GM19099 (cell line): ENCODE data around the gene SLC17A1.

Experiments
- POLR2A ChIP-seq: IDR thresholded peaks from 3 replicates; pipeline ENCODE4 v1.6.1; 2011; ENCODE audit warnings: low read depth; ENCODE audit not compliant: insufficient read length; ENCODE audit errors: extremely low read depth

The SLC17A1 gene

DNA sequence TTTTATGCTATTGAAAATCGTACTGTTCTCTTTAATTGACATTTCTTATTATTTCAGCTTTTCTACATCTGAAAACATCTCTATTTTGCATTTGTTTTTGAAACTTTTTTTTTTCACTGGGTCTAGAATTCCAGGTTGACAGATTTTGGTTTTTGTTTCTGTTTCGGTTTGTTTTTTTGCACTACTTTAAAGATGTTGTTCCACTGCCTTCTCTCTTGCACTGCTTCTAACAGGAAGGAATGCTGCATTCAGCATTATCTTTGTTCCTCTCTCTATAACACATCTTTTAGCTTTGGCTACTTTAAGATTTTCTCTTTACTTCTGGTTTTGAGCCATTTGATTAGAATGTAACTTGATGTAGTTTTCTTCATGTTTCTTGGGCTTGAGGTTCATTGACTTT is 20.1 kb upstream of the SLC17A1 start:
- TF ChIP-seq POLR2A, result no peak

DNA sequence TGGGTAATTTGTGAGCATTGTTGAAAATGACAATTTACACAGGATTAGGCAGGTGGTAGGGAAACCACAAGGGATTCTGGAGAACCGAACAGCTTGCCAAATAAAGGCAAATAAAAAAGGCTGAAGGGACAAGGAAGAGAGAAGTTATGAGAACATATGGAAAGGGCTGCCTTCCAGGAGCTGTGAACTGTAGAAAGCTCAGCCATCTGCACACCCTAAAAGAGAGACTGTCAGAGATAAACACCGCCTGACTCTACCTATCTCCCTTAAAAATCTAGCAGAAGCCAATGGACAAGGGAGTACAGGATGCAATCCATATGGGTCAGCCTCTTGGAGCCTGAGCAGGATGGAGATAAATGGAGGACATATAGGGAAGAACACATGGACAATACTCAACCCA is 12.7 kb upstream of the SLC17A1 start:
- no peak for TF ChIP-seq POLR2A

DNA sequence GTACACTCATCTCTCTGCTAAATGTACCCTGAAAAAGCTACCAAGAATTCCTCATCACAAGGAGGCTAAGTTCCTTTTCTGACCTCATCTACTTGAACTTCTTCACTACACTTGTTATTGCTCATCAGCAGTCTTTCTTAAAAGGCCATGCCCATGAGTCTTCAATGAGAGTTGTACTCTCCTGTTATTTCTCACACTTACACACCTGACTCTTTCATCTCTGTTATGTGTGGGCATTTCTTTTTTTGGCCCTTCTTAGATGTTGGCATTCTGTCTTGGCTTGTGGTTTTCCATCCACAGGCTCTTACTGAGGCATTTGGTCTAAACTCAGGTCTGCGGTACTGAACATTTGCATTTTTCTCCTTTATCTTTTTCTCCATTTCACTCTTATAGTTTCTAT is 10.7 kb upstream of the SLC17A1 start:
- TF ChIP-seq POLR2A, result no peak

DNA sequence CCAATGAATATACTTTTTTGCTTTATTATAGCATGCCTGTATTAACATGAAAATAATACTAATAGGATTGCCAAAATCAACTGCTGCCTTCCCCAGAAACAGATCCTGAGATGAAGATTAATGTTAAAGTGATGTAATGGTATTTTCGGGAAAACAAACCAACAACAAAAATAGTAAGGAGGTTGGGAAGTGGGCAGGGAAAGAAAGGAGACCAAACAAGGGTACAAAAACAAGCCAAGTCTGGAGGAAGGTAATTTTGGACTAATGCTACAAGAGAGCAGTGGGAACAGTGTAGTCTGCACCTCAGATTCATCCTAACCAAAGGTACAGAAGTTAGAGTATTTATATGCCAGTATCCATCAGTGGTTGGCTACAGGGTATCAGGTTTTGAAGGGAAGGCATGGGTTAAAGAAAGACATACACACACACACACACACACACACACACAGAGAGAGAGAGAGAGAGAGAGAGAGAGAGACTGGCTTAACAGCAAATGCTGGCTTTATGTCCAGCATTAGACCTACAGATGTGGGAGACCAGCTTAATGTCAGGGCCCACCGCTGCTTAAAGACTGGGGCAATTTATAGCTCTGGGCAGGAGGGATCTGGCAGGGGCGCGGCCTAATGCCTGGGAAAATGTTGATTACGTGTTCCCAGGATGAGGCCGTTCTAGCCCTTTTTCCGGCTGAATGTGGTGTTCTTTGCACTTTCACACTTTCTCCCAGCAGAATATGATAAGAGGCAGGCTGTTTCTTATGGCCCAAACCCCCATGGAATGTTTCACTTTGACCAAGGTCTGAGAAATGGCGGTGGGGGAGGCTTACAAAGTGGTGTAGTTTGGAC is 3.8 kb upstream of the SLC17A1 start:
- TF ChIP-seq POLR2A, result no peak

DNA sequence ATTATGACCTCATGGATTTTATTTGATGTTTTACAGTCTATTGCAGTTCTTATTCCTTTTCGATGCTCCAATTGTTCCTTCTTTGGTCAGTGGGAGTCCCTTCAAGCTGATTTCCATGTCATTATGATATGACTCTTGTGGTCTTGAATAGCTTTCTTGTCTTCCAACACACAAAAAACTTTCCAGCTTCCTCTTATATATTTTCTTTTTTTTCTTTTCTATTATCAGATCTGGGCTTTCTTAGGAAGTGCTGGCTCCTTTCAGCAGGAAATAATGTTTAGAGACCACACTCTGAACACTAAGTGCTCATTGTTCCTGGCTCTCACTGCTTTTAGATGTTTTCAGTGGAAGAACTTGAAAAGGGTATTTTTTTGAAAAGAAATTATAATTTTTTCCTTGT is 3.1 kb upstream of the SLC17A1 start:
- TF ChIP-seq POLR2A, result no peak

DNA sequence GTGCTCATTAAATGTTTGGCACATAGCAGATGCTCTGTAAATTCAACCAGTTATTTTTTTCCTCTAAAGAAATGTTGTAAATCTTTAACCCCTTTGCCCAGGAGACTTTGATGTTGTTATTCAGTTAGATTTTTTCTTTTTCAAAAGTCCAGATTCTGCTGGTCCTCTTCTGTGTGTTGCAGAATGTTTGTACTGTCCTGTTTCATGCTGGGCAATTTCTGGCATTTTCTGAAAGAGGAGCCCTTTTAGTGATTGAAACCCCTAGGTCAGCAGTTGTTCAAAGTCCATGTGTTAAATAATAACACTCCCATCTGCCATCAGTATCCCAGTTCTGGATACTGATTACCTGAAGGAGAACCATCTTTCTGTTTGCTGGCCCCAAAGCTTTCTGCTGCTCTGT is 1.3 kb upstream of the SLC17A1 start:
- TF ChIP-seq POLR2A, result no peak

DNA sequence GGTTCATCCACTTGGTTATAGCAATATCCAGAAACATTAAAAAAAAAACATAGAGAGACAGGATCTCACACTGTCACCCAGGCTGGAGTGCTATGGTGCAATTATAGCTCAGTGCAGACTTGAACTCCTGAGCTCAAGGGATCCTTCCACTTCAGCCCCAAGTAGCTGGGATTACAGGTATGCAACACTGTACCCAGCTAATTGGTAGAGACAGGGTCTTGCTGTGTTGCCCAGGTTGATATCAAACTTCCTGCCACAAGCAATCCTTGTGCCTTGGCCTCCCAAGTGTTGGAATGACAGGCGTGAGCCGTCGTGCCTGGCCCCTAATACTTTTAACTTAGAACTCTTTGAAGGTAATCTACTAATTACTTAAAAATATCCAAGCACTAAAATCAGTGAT is 818 bp upstream of the SLC17A1 start:
- TF ChIP-seq POLR2A, result no peak

DNA sequence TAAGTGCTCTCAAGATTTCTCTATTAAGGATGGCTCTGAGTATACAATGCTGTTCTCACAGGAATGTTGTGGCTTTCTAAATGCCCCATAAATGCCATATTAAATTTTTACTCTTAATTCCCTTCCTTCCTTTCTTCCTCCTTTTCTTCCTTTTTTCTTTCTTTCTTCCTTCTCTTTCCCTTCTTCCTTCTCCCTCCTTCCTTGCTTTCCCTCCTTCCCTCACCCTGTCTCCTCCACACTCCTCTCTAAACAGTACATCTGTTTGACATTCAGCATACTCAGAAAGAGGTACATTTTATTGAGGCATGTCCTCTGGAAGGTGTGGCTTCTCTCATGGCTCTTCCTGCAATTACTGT is 433 bp upstream of the SLC17A1 start:
- TF ChIP-seq POLR2A, result no peak

DNA sequence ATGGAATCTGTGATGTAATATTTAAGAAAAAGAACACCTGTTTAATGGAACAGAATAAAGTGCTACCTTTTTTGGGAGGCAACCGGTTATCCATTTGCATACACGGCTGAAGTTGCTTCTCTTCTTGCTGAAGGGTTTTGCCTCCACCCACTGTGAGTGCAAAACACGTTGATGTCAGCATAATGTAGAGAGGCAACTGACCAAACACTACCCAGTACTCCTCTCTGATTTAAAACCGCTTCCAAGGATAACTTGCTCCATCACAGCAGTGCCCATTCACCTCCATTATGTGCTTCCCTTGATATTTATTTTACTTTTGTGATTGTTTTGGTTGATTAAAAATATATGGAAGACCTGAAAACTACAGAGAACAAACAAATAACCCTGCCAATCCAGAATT is 1.4 kb downstream of the SLC17A1 start:
- TF ChIP-seq POLR2A, result no peak

DNA sequence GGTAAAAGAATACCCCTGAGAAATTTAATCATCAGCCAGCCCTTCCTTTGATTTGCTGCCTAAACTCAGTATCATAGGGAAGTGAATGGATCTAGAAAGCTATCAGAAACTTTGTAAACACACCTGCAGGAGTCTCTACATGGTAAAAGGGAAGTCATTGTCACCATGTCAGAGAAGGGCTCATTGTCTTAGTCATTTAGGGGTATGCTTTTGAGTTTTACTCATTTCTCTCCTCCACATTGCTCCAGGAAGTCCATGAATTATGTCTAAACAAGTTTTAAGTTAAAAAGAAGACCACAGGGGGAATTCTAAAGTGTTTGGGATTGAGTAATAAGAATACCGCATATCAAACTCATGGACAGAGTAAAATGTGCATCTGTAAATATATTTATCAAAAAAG is 2.5 kb downstream of the SLC17A1 start:
- no peak for TF ChIP-seq POLR2A

DNA sequence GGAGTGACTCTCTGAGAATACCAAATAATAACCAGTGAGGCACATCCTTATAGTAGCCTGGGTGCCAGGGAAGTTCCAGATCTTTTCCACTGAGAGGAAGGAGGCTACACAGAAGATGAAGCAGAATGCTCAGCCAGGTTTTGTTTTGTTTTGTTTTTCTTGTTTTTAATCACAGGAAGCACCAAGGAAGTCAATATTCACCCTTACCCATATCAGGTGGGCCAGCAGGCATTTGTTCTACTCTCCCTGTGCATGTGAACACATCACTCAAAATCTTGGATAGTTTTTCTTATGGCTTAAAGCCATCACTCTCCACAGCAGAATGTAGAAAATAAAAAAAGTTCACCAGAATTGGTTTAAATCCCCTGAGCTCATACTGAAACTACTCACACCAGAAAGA is 10.5 kb downstream of the SLC17A1 start:
- TF ChIP-seq POLR2A, result no peak

DNA sequence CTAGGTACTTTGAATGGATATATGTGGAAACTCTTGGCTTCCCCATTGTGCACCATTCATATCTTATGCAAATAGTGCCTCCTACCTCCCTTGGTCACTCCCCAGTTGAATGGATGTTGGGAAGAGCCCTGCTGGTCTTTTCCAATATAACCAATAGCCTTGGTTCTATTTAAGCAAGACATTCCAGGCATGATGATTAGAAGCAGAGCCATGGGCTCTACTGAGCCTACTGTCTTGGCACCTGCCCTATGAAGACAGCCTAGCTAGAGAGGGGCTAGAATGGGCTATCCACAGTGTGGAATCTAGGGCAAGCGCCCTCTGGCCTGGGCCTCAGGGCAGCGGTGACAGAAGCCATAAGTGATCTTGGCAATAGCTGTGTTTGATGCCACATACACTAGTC is 15.6 kb downstream of the SLC17A1 start:
- TF ChIP-seq POLR2A, result no peak

DNA sequence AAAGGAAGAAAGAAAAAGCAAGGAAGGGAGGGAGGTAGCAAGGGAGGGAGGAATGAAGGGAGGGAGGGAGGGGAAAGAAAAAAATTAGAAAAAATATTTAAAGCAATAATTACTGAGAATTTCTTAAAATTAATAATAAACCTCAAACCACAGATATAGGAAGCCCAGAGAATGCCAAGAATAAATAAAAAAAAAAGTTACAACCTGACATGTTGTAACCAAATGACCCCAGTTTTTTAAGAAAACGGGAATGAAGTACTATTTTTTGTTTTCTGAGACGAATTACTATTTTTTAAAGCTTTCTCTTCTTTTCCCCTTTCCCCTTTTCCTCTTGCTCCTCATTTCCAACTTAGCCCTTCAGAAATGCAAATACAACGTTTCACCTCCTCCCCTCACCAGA is 16.7 kb downstream of the SLC17A1 start:
- no peak for TF ChIP-seq POLR2A

DNA sequence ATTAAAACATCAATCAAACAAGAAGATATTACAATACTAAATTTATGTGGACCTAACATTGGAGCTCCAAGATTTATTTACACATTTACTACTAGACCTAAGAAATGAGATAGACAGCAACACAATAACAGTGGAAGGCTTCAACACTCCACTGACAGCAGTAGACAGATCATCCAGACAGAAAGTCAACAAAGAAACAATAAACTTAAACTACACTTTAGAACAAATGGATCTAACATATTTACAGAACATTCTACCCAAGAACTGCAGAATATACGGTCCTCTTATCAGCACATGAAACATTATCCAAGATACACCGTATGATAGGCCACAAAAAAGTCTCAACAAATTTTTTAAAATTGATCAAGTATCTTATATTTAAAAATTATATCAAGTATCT is 27.0 kb downstream of the SLC17A1 start:
- no peak for TF ChIP-seq POLR2A

DNA sequence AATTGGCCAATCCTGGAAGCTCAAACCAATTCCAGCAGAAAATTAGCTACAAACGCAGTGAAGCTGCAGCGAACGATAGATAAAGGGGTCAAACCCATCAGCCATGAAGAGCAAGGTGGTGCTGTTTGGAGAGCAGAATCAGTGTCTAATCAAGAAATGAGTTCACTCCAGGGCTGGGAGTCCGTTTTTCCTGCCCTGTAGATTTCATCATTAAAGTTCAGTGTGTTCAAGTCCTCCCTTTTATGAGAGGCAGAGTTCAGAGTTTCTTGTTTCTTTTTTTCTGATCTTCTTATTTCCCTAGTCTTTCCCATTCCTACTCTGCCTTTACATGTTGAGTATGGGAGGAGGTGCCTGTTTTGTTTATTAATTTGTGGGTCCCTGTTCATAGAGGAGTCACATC is 30.4 kb downstream of the SLC17A1 start:
- TF ChIP-seq POLR2A, result no peak

DNA sequence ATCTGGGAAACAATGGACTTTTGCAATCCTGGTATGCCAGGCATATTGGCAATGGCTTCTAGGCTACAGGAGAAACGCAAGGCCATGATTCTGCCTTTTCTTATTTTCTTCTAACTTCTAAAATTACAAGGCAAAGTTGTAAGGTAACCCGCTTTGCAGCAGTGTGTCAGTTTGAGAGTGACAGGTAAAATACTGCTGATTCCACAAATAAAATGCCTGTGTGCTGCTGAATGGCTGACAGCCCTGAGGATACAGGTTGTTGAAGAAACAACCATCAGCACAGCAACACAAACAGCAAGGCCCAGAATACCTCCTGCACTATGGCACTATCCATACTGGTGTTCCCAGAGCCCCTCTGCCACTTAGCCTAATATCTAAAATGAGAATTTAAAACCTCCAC is 37.1 kb downstream of the SLC17A1 start:
- TF ChIP-seq POLR2A, result no peak

DNA sequence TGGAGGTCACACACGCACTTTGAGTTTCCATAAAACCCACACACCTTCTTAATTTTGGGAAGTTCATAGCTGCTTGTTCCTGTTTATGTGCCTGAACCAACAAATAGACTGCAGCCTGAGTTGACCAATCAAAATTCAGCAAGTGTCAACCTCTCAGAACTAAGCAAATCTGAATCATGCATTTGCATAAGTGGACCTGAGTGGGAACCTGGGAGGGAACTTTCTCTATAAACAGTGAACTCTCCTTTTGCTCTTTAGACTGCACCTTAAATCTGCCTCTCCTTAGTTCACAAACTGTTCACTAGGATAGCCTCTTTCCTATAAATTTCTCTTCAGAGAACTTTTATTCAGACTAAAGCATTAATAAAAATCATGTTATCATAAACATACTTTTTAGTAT is 37.9 kb downstream of the SLC17A1 start:
- no peak for TF ChIP-seq POLR2A

DNA sequence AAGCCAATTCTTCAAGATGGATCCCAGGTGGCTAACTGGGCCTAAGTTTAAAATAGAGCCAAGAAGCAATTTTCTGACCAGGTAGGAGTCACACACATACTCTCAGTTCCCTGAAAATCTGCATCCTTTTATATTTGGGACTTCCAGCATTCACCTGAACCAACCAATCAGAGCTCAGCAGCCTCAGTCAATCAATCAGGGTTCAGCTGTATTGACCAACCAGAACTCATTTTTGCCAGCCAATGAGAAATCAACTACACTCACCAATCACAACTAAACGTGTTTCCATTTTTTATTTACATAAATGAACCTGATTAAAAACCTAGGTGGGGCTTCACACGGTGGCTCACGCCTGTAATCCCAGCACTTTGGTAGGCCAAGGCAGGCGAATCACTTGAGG is 39.8 kb downstream of the SLC17A1 start:
- TF ChIP-seq POLR2A, result no peak

DNA sequence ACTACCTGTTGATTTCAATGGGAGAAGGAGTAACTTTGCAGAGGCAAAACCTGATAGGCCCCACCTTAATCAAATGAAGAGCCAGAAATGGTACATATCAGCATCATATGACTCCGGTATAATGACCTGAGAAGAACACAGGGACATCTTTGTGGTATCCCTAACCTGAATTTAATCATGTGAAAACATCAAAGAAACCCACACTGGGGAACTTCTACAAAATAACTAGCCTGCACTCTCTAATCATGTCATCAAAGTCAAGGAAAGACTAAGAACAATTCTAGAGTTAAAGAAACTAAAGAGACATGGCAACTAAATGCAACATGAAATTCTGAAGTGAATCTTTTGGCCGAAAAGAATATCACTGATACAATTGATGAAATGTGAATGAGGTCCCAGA is 42.4 kb downstream of the SLC17A1 start:
- TF ChIP-seq POLR2A, result no peak
